GM19023 (cell line): Measurements from ENCODE around the gene RPP30.
"Not testable (repeated sequence)": the region's sequence is repeated elsewhere in the genome, so short reads cannot be mapped to it uniquely, and the experiment has no call there.

Experiments used
- ATAC-seq: cut with Tn5 transposase; IDR thresholded peaks from one replicate; pipeline ENCODE4 v1.9.1; 2021; ENCODE audit warnings: mild to moderate bottlenecking, moderate library complexity; ENCODE audit not compliant: unreplicated experiment

The RPP30 gene

DNA sequence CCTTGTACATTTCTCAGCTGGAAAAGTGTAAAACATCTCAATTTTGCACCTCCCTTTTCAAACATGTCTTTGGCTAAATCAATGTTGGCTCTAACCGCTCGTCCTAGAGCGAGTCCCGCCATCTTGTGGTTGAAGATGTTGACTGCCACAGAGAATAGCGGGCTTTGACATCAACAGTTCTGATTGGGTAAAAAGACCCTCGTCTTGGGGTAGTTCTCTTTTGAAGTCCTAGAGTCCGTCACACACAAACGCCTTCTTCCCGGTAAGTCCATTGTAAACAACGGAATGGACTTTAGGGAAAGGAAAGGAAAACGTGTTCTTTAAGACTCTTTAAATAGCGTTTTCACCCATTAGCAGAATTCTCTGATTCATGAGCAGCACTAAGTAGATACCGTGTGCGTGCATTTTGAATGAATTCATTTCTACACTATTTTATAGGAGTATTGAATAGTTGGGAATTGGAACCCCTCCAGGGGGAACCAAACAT, 452 bp upstream of the RPP30 start:
- ATAC-seq, result peak; percentile 51

GRCh38 chr10:90872648-90873020, 860 bp downstream of the RPP30 start:
- no peak for ATAC-seq

DNA sequence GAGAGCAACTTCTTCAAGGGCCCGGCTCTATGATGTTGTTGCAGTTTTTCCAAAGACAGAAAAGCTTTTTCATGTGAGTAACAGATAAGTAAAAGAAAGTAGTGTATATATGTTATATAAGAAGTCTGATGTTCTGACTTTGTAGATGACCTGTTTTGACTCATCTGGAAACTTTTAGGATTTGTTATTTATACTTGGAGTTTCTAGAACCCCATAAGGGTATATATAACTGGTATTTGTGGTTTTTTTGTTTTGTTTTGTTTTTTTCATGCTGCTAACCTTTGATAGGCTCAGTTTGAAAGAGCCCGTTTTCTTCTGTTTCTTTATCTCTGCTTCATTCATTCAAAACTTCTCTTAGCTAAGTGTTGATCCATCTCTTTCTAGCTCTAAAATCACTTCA, 7.3 kb downstream of the RPP30 start:
- ATAC-seq, result no peak

- ATAC-seq, result not testable (repeated sequence)
Measured at GRCh38 chr10:90880059-90880719, 8.4 kb downstream of the RPP30 start.

DNA sequence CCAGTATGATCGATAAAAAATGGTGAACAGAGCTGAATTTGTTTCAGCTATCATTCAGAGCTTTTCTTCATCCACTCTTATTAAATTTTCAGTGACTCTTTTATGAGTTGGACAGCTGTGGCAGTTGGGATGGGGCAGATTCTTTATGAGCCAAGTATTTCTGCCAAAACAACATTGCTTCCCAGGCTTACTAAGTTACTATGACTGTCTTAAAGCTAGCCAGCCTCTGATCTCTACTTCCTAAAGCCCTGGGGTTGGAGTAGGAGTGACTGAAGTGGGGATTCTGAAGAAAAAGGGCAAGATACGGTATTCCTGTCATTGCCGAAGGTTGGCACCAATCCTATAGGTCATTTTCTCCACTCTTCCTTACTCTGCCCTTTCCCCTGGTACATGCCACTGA, 12.7 kb downstream of the RPP30 start:
- no peak for ATAC-seq

DNA sequence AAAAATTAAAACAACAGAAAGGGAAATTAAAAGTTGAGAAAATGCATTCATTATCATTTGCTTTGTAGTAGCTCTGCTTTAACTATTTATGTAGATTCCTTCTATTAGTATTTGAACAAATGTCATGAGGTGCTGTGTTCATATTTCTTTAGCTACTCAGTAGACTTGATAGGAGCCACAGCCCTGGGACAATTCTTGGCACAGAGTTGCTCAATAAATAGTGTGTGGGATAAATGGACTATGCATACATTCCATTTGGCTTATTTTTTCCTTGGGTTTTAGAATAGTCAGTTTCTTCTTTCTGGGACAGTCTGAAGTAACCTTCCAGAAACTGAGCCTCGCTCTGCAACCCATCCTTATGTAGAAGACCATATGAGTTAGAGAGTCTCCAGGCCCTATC, 13.4 kb downstream of the RPP30 start:
- ATAC-seq, result no peak

DNA sequence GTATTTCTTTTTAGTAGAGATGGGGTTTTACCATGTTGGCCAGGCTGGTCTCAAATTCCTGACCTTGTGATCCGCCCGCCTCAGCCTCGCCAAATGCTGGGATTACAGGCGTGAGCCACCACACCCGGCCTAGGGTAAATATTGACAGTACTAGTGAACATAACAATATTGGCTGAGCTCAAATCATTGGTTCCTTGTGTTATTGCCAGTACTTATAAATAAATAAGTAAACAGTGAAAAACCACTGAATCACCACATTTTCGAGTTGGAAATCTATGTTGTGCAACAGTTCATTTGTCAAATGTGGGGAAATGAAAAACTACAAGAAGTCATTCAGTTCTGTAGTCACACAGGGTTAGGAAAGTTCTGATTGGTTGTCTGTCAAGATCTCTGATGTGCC, 15.8 kb downstream of the RPP30 start:
- ATAC-seq, result no peak

DNA sequence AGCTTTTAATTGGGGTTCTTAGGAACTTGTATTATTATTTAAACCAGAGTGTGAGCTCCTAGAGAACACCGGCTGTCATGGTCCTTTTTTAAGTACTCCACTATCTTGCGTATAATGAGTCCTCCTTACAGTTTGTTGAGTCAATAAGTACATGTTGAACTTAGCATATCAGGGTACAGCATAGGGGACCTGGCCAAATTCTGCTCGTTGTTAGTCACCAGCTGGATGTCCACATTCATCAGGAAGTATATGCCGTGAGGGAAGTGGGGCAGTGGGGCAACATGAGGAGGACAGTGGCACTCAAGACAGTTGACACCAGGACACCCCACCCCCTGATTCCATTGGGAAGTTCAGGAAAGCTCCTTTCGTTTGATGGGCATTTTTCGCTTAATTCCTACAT, 16.6 kb downstream of the RPP30 start:
- no peak for ATAC-seq

DNA sequence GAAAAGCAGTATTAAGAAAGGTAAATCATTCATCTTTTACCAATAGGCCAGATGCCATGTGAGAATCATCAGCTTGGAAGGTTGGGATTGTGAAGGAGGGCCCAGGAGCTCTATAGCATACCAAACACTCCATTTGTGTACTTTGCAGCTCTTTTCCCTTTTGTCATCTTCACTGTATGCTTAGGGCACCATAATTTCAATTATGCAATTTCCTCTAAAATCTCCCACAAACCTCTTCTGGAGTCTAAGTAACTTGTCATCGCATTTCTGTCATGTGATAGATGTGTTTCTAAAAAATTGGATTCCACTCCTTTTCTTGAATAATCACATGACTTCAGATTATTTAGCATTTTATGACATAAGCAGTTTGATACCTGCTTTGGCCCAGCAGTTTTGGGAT, 17.9 kb downstream of the RPP30 start:
- ATAC-seq, result no peak

- no peak for ATAC-seq
Measured at GRCh38 chr10:90890347-90890746, 18.6 kb downstream of the RPP30 start.

- ATAC-seq, result no peak
Measured at GRCh38 chr10:90893190-90893589, 21.4 kb downstream of the RPP30 start.

DNA sequence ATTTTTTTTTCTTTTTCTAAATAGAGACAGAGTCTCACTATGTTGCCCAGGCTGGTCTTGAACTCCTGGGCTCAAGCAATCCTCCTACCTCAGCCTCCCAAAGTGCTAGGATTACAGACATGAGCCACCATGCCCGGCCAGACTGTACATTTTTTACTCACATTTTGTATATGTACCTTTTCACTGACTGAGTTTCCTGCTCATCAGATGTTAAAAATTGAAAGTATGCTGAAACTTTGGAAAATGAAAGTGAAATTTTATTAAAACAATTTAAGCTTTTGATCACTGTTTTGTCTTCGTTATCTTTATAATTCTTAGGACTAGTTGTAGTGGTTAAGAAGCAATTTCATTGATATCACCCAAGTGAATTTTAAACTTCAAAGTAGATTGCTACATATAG, 25.1 kb downstream of the RPP30 start:
- not testable (repeated sequence) for ATAC-seq

GRCh38 chr10:90905925-90906324, 34.2 kb downstream of the RPP30 start:
- no peak for ATAC-seq

GRCh38 chr10:90906596-90906995, 34.8 kb downstream of the RPP30 start:
- ATAC-seq, result no peak

DNA sequence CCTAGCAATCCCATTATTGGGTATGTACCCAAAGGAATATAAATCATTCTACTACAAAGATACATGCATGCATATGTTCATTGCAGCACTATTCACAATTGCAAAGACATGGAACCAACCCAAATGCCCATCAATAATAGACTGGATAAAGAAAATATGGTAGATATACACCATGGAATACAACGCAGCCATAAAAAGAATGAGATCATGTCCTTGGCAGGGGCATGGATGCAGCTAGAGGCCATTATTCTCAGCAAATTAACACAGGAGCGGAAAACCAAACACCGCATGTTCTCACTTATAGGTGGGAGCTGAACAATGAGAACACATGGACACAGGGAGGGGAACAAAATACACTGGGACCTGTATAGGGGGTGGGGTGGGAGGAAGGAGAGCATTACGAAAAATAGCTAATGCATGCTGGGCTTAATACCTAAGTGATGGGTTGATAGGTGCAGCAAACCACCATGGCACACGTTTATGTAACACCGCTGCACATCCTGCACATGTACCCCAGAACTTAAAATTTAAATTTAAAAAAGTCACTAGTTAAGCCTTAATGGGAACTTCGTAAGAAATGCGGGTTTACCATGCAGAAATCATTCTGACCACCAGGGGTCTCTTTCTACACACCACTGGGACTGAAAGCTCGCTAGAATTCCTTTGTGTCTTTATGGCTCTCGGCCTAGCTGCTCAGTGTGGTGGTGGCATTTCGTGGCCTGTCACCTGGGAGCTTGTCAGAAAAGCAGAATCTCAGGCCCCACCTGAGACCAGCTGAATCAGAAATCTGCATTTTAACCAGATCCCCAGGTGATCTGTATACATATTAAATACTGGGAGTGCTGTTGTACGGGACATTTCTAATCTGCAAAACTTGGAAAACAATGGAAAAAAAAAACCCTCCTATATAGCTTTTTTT, 39.6 kb downstream of the RPP30 start:
- no peak for ATAC-seq

GRCh38 chr10:90912174-90912573, 40.4 kb downstream of the RPP30 start:
- ATAC-seq, result no peak

DNA sequence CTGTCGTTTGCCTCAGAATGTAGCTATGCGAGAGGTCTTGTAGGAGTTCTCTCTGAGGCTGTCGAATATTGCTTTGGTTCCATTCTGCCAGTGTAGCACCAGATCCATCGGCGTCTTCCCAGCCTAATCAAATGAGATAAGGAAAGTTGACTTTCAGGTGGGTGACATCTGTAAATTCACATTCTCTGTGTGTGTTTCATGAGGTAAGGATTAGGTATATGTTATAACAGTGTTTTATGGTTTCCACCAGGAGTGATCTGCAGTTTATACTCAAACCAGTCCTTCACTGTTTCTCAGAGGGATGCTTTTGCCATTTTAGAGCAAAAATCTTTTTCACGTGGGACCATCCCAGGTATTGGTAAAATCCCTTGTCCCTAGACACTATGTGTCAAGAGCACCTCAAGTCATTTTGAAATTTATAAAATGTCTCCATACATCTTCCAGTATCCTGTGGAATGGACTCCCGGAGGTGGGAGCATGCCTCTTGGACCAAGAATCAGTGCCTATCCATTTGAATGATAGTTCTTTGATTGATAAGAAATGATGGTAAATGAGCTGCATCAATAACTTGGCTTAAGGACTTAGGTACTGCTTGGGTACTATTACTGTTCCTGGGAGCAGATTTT, 41.2 kb downstream of the RPP30 start:
- no peak for ATAC-seq

- ATAC-seq, result no peak
Measured at GRCh38 chr10:90913774-90914420, 42.1 kb downstream of the RPP30 start.

DNA sequence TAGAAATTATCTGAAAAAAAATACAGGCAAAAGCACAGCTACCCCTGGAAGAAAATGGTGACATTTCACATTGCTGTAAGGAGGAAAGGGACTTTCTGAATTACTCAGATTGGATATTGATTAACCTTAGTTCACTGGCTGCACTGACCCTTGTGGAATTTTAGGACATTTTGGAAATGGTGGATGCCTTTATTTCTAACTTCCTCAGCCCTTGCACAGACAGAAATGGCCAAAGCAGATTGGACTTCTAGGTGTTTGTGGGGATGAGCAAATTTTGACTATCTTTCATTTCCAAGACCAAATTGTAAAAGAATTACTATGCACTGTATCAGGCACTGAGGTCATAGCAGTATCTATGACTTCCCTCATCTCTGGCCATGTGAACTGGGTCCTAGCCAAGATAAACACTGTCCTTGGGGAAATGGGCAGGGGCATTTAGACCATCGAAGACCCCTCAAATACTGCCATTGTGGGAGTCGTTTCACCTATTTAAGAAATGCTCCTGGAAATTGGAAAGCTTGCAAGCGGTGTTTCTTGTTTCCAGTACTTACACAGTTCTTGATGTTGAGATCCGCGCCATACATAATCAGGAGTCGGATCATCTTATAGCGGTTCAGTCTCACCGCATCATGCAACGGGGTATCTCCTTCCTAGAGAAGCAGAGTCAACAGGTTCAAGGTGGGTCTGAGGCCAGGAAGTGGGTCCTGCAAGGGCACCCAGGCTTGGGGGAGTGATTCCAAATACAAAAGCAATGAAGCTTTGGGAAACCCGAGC, 43.4 kb downstream of the RPP30 start:
- ATAC-seq, result no peak

DNA sequence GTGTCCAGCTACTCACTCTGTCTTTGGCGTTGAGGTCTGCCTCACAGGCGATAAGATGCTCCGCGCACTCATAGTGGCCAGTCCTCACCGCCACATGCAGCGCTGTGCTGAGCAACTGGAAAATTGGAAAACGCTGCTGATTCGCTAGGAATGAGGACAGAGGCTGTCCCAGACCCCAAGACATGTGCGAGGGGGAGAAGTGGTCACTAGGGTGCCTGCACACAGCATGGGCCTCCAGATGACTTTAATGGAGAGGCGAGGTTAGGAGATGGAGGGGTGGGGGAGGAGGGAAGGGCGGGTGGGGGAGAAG, 43.9 kb downstream of the RPP30 start:
- ATAC-seq, result no peak
